GM23248 (cell line): Measurements from ENCODE around the gene HMGN5. TPM values are rescaled to one million over a fixed set of nuclear protein-coding genes. Genes with fewer than 3 reads are reported as not detected.

Experiments
- DNase-seq: peaks from one replicate; pipeline ENCODE4 v3.0.0-alpha.2; 2015
- H2AFZ ChIP-seq: fragments of 200-600 bp; sonication (generic); 2 replicates; pipeline ENCODE4 v1.6.1; 2016; ENCODE audit warnings: antibody characterized with exemption
- H3F3A ChIP-seq: fragments of 200-600 bp; sonication (generic); 2 replicates; pipeline ENCODE4 v1.6.1; 2016; ENCODE audit warnings: mild to moderate bottlenecking, antibody characterized with exemption, mixed run types; ENCODE audit not compliant: insufficient read depth
- H3K27ac ChIP-seq: fragments of 200-600 bp; sonication (generic); 2 replicates; pipeline ENCODE4 v1.5.1; 2016; ENCODE audit warnings: mild to moderate bottlenecking
- H3K27me3 ChIP-seq: fragments of 200-600 bp; sonication (generic); replicated peaks from 2 replicates; pipeline ENCODE4 v1.6.1; 2016; ENCODE audit warnings: mild to moderate bottlenecking; ENCODE audit not compliant: insufficient read depth
- H3K36me3 ChIP-seq: fragments of 200-600 bp; sonication (generic); 2 replicates; pipeline ENCODE4 v1.6.1; 2016; ENCODE audit warnings: low read depth, mild to moderate bottlenecking
- H3K4me1 ChIP-seq: fragments of 200-600 bp; sonication (generic); 2 replicates; pipeline ENCODE4 v1.6.1; 2016; ENCODE audit warnings: mild to moderate bottlenecking; ENCODE audit not compliant: insufficient read depth
- H3K4me2 ChIP-seq: fragments of 200-600 bp; sonication (generic); one replicate; pipeline ENCODE4 v1.6.1; 2016; ENCODE audit warnings: mild to moderate bottlenecking; ENCODE audit not compliant: unreplicated experiment
- H3K4me3 ChIP-seq: fragments of 200-600 bp; sonication (generic); 2 replicates; pipeline ENCODE4 v1.5.1; 2016; ENCODE audit warnings: mild to moderate bottlenecking
- H3K79me2 ChIP-seq: fragments of 200-600 bp; sonication (generic); 2 replicates; pipeline ENCODE4 v1.6.1; 2016; ENCODE audit warnings: mild to moderate bottlenecking; ENCODE audit not compliant: insufficient read depth
- H3K9ac ChIP-seq: fragments of 200-600 bp; sonication (generic); 2 replicates; pipeline ENCODE4 v1.6.1; 2016; ENCODE audit warnings: mild to moderate bottlenecking
- H3K9me2 ChIP-seq: fragments of 200-600 bp; sonication (generic); 2 replicates; pipeline ENCODE4 v1.6.1; 2016; ENCODE audit warnings: mixed run types, mild to moderate bottlenecking, moderate library complexity; ENCODE audit not compliant: insufficient read depth
- H3K9me3 ChIP-seq: fragments of 200-600 bp; sonication (generic); one replicate; pipeline ENCODE4 v1.6.1; 2017; ENCODE audit warnings: low read depth
- H4K20me1 ChIP-seq: fragments of 200-600 bp; sonication (generic); 2 replicates; pipeline ENCODE4 v1.6.0; 2016; ENCODE audit not compliant: insufficient read depth
- EZH2 ChIP-seq: fragments of 200-600 bp; sonication (generic); IDR thresholded peaks from 2 replicates; pipeline ENCODE4 v1.6.1; 2018; ENCODE audit warnings: antibody characterized with exemption, mild to moderate bottlenecking; ENCODE audit not compliant: insufficient read depth, poor library complexity, severe bottlenecking
- EZH2phosphoT487 ChIP-seq: fragments of 200-600 bp; sonication (generic); IDR thresholded peaks from 2 replicates; pipeline ENCODE4 v1.6.1; 2018; ENCODE audit warnings: antibody characterized with exemption, moderate library complexity, mild to moderate bottlenecking, low read depth; ENCODE audit not compliant: insufficient read depth
- WGBS, 2 experiments: methylation state at CpG; one replicate each; pipeline ENCODE4 v1.1.6; 2015 to 2017; ENCODE audit warnings: low lambda C conversion rate in 2 of 2, low coverage in 1 of 2; ENCODE audit errors: missing lambda C conversion rate in 2 of 2; 5-methylcytosine and 5-hydroxymethylcytosine counted together
- in situ Hi-C: fragments of 300-500 bp; cut with MboI; formaldehyde crosslinking; loops from 2 replicates; pipeline ENCODE4 v1.15.0; 2020
- polyA plus RNA-seq: library from polyadenylated mRNA; unstranded; fragments of >200 nt; fragmentation: Nextera tagmentation; extraction: Ambion mirVana; gene quantifications from 2 replicates; pipeline ENCODE4 v1.2.1, GENCODE V29; 2016
- total RNA-seq: library from RNA; depleted of rRNA; stranded (reverse); fragments of >200 nt; shearing (Covaris generic); gene quantifications from 2 replicates; pipeline ENCODE4 v1.2.3, GENCODE V29; 2014

The HMGN5 gene
- total and polyA plus RNA-seq, 2 experiments from 2014 or later: 1.3 to 3.7 TPM

- peak overlapping the region; percentile 98 for H2AFZ ChIP-seq
- 0 to 4% methylated on average over 1 of the region's 1 CpG for WGBS, 2 experiments
- in situ Hi-C loops: no loop called here
- H3K36me3 ChIP-seq: no peaks in the 10 kb centered on the region
- peaks cover 14% of the 10 kb centered on the region; the same call in 1 of the 2 replicates for H3K4me1 ChIP-seq
- no peak for DNase-seq
- H3F3A ChIP-seq: peaks cover 11% of the 10 kb centered on the region; the same call in 1 of the 2 replicates
- H3K79me2 ChIP-seq: peaks cover 63% of the 10 kb centered on the region
- no peak for TF ChIP-seq EZH2
- no peak for TF ChIP-seq EZH2phosphoT487
- H3K9me2 ChIP-seq: no peaks in the 10 kb centered on the region
- peak overlapping the region; percentile 97 for H3K9ac ChIP-seq
- H3K9me3 ChIP-seq: no peaks in the 10 kb centered on the region
- H3K4me2 ChIP-seq: peak overlapping the region; percentile 95
- no peaks in the 10 kb centered on the region for H3K27me3 ChIP-seq
- H3K27ac ChIP-seq: peak overlapping the region; percentile 96
- H4K20me1 ChIP-seq: no peaks in the 10 kb centered on the region
- H3K4me3 ChIP-seq: peak overlapping the region; percentile 93
Measured at GRCh38 chrX:81202943-81203342, 1.2 kb upstream of the HMGN5 start.

- DNase-seq: peak; percentile 35
- H3F3A ChIP-seq: peaks cover 11% of the 10 kb centered on the region; the same call in 1 of the 2 replicates
- no peaks in the 10 kb centered on the region for H3K36me3 ChIP-seq
- H2AFZ ChIP-seq: peak overlapping the region; percentile 98
- H4K20me1 ChIP-seq: no peaks in the 10 kb centered on the region
- H3K79me2 ChIP-seq: peaks cover 58% of the 10 kb centered on the region
- H3K27me3 ChIP-seq: no peaks in the 10 kb centered on the region
- no peaks in the 10 kb centered on the region for H3K9me2 ChIP-seq
- H3K9ac ChIP-seq: peak overlapping the region; percentile 97
- no peak for TF ChIP-seq EZH2phosphoT487
- no peak for TF ChIP-seq EZH2
- H3K4me3 ChIP-seq: peak overlapping the region; percentile 93
- in situ Hi-C loops: no loop called here
- H3K9me3 ChIP-seq: no peaks in the 10 kb centered on the region
- H3K4me1 ChIP-seq: peaks cover 14% of the 10 kb centered on the region; the same call in 1 of the 2 replicates
- 1 to 5% methylated on average over 8 of the region's 8 CpGs for WGBS, 2 experiments
- peak overlapping the region; percentile 95 for H3K4me2 ChIP-seq
- peak overlapping the region; percentile 96 for H3K27ac ChIP-seq
Measured at GRCh38 chrX:81202456-81202819, 725 bp upstream of the HMGN5 start.

- peaks cover 45% of the 10 kb centered on the region for H3K79me2 ChIP-seq
- H3K9me2 ChIP-seq: no peaks in the 10 kb centered on the region
- TF ChIP-seq EZH2: no peak
- no peak for TF ChIP-seq EZH2phosphoT487
- no peaks in the 10 kb centered on the region for H3K36me3 ChIP-seq
- peak overlapping the region; percentile 98 for H2AFZ ChIP-seq
- H3K9me3 ChIP-seq: no peaks in the 10 kb centered on the region
- H3K4me1 ChIP-seq: peaks cover 14% of the 10 kb centered on the region; the same call in 1 of the 2 replicates
- no peaks in the 10 kb centered on the region for H4K20me1 ChIP-seq
- H3K4me2 ChIP-seq: peak overlapping the region; percentile 95
- H3K27ac ChIP-seq: peak overlapping the region; percentile 96
- DNase-seq: peak; percentile 11
- in situ Hi-C loops: no loop called here
- H3K27me3 ChIP-seq: no peaks in the 10 kb centered on the region
- H3K9ac ChIP-seq: peak overlapping the region; percentile 97
- 0 to 5% methylated on average over 1 of the region's 1 CpG for WGBS, 2 experiments
- peak overlapping the region; percentile 93 for H3K4me3 ChIP-seq
- peaks cover 11% of the 10 kb centered on the region; the same call in 1 of the 2 replicates for H3F3A ChIP-seq
Measured at GRCh38 chrX:81201071-81201470, 642 bp downstream of the HMGN5 start.

DNA sequence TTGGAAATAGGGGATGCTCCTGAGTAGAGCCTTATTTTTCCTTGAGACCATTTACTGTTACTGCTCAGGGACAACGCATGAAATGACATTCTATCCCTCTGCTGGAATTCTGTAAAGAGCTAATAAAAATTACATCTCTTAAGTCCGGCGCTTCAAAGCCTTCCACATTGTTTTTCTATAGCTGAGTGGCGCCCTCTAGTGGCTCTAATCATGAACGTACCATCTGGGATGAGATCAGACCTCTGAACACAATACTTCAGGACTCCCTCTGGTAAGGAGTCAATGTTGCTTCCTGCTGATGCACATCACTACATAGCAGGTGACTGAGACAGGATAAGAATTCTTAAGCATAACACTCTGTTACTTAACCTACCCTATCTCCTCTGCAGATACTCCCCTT is 6.0 kb downstream of the HMGN5 start:
- Histone ChIP-seq H4K20me1 (no peaks in the 10 kb centered on the region), H3K79me2 (0 out of 2 replicates have a peak, but pooled peaks cover 5% of the 10 kb centered on the region), H3K4me1 (0 out of 2 replicates have a peak, but pooled peaks cover under 1% of the 10 kb centered on the region), H2AFZ (0 out of 2 replicates have a peak overlapping the region, but pooled peaks have one; percentile 62), H3F3A (peaks cover under 1% of the 10 kb centered on the region; the same call in 1 of the 2 replicates), H3K36me3 (no peaks in the 10 kb centered on the region), H3K27me3 (no peaks in the 10 kb centered on the region), H3K9me2 (no peaks in the 10 kb centered on the region), H3K9me3 (no peaks in the 10 kb centered on the region), H3K27ac (no peak overlapping the region), H3K4me2 (peak overlapping the region; percentile 53), H3K4me3 (no peak overlapping the region), H3K9ac (no peak overlapping the region)
- DNase-seq: peak; percentile 65
- in situ Hi-C loops: no loop called here
- no peak for TF ChIP-seq EZH2phosphoT487
- no peak for TF ChIP-seq EZH2
- WGBS, 2 experiments: 0 to 2% methylated on average over 5 of the region's 5 CpGs
